Activated CD8-positive, alpha-beta memory T cell treated with anti-CD3 and anti-CD28 coated beads, Interleukin-2, amount 50 U/mL, for 24 hours (primary cell): ENCODE data around the gene CACNG5.

Source experiments
- DNase-seq: peaks from one replicate; pipeline ENCODE4 v3.0.0-alpha.2; 2020; ENCODE audit errors: extremely low read depth

CACNG5 gene

GRCh38 chr17:66904760-66905624 is 70.1 kb downstream of the CACNG5 start:
- DNase-seq: no peak

- DNase-seq: peak; percentile 51
These were observed 71.7 kb downstream of the CACNG5 start for GRCh38 chr17:66906321-66907278.

- no peak for DNase-seq
These were observed 75.0 kb downstream of the CACNG5 start for GRCh38 chr17:66909804-66910373.

GRCh38 chr17:66910651-66911285 is 75.9 kb downstream of the CACNG5 start:
- DNase-seq: no peak

GRCh38 chr17:66915204-66915611 is 80.3 kb downstream of the CACNG5 start:
- no peak for DNase-seq

GRCh38 chr17:66915792-66916191 is 80.9 kb downstream of the CACNG5 start:
- DNase-seq: no peak

GRCh38 chr17:66916946-66917345 is 82.0 kb downstream of the CACNG5 start:
- DNase-seq: no peak

GRCh38 chr17:66918896-66919295 is 84.0 kb downstream of the CACNG5 start:
- DNase-seq: no peak

GRCh38 chr17:66920435-66920834 is 85.5 kb downstream of the CACNG5 start:
- DNase-seq: no peak

- no peak for DNase-seq
These were observed 86.0 kb downstream of the CACNG5 start for GRCh38 chr17:66920950-66921349.

GRCh38 chr17:66923886-66924285 is 89.0 kb downstream of the CACNG5 start:
- no peak for DNase-seq

- no peak for DNase-seq
These were observed 91.0 kb downstream of the CACNG5 start for GRCh38 chr17:66925811-66926500.

GRCh38 chr17:66928949-66929348 is 94.0 kb downstream of the CACNG5 start:
- DNase-seq: no peak

- DNase-seq: no peak
These were observed 94.7 kb downstream of the CACNG5 start for GRCh38 chr17:66929591-66929990.

GRCh38 chr17:66930933-66931332 is 96.0 kb downstream of the CACNG5 start:
- DNase-seq: no peak

GRCh38 chr17:66932311-66932710 is 97.4 kb downstream of the CACNG5 start:
- DNase-seq: no peak

GRCh38 chr17:66934040-66934439 is 99.1 kb downstream of the CACNG5 start:
- no peak for DNase-seq
